HG03103 (cell line): ENCODE results near the gene CCNK.

Experiments
- ATAC-seq: cut with Tn5 transposase; IDR thresholded peaks from one replicate; pipeline ENCODE4 v1.9.1; 2021; ENCODE audit warnings: low read depth; ENCODE audit not compliant: unreplicated experiment

CCNK gene

DNA sequence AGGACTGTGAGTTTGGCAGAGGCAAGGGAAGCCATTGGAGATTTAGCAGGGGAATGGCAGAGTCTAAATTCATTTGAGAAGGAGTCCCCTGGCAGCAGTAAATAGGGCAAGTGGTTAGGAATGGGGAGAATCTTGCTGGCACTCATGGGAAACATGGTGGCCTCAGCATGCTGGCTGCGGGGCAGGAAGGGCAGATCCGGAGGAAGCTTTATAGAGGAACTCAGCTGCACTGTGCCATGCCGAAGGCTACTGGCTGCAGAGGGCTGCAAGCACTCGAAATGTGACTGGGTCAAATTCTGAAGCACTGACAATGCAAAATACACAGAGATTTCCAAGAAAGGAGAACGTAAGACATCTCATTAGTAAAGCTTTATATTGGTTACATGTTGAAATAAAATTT is 23.9 kb downstream of the CCNK start:
- no peak for ATAC-seq

DNA sequence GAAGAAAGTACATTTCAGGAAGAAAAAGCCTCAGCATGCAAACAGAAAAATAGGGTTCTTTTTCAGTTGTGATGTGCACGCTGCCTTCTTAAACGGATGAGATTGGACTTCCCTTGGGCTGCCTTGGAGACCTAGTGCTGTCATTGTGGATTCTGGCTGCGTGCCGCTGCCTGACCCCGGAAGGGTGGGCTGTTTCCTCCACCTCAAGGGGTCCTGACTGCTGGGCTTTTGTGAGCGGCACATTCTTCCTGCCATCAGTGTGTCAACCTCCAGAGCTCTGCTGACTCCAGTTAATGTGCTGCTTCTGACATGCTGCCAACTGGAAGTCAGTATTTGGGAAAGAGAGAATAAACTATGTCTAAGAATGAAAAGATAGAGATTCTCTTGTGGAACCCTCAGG is 25.1 kb downstream of the CCNK start:
- no peak for ATAC-seq

DNA sequence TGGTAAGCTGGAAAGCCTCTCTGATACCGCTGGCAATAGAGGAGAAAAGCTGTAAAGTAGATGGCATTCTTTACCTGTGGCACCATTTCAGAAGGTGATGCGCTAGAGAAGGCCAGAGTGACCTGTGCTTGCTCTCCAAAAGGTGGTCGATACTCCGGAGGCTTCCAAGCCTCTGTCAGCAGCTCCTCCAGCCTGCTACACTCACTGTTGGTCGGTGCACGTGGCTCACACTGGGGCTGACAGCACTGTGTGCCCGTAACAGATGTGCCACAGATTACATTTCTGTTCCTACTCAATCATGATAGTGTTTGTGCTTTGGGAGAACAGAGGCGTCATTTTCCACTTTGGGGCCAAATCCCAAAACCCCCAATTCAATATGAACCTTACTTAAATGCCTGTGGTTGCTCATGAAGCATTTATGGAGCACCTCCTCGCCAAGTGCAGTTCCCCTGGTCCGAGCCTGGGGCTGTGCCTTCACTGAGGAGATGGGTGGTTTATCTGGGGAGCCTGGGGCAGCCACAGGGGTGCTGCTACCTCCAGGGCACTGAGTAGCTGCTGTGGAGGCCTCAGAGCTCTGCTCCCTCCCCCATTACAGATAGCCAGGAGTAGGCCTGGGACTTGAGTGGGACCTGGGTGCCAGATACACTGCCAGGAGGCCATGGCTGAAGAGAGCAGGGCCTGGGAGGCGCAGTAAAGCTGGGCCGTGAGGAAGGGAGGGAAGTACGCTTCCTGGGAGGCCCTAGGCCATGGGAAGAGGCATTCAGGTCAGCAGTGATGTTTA is 26.8 kb downstream of the CCNK start:
- ATAC-seq: no peak

DNA sequence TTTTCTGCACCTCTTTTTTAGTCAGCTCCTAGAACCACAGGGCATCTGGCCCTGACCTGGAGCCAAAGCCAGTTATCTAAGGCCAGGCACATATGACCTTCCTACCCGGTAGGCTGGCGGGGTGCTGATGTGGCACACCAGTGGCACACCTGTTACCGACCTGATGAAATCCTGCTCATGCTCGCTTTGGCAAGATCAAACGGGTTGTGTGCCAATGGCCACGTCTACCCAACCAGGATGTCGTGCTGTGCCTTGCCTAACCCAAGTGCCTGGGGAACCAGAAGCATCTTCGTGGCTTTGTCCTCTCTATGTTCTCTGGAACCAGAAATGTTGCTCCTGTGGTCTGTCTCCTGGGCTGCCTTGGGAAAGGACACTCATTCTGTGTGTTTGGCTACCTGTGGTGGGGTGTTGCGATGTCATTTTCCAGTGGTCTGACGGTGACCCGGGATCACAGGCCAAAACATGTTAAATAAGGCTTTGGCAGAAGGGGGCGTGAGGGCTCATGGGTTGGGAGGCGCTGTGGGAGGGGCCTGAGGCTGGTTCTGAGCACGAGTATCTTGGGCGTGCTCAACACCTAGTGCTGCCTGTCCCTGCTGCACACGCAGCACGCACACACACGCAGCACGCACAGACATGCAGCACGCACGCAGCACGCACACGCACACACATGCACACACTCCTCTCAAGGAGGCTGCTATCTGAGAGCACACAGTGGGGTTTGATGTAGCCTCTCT is 27.9 kb downstream of the CCNK start:
- no peak for ATAC-seq

DNA sequence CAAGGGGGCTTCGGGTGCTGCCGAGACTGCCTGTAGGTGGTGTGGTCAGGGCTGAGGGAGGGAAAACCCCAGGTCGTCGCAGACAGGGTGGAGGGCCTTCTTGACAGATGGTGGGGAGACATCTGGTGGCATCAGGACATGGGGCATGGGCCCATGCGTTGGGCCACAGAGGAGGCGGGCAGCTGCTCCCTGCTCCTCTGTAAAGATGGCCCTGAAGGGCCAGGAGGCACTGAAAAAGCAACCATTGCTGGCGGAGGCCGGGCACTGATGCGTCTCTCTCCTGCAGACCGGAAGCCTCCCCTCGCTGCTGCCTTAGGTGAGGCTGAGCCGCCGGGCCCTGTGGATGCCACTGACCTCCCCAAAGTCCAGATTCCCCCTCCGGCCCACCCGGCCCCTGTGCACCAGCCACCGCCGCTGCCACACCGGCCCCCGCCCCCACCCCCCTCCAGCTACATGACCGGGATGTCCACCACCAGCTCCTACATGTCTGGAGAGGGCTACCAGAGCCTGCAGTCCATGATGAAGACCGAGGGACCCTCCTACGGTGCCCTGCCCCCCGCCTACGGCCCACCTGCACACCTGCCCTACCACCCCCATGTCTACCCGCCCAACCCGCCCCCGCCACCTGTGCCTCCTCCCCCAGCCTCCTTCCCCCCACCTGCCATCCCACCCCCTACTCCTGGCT is 28.8 kb downstream of the CCNK start:
- no peak for ATAC-seq

DNA sequence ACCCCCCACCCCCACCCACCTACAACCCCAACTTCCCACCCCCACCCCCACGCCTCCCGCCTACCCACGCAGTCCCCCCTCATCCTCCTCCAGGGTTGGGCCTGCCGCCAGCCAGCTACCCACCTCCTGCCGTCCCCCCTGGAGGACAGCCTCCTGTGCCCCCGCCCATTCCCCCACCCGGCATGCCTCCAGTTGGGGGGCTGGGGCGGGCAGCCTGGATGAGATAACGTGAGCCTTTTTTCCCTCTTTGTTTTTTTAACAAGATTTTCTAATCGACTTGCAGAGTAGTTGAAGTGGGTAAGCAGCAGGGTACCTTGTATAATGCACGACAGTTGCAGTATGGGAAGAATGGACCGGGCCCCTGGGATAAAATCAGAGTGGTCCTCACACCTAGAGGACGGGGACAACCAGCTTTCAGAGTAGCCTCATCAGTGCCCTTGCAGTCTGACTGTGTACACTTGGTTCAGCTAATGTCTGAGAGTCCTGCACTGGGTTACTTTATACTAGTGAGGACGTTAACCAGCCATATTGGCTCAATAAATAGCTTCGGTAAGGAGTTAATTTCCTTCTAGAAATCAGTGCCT is 29.4 kb downstream of the CCNK start:
- ATAC-seq: no peak

DNA sequence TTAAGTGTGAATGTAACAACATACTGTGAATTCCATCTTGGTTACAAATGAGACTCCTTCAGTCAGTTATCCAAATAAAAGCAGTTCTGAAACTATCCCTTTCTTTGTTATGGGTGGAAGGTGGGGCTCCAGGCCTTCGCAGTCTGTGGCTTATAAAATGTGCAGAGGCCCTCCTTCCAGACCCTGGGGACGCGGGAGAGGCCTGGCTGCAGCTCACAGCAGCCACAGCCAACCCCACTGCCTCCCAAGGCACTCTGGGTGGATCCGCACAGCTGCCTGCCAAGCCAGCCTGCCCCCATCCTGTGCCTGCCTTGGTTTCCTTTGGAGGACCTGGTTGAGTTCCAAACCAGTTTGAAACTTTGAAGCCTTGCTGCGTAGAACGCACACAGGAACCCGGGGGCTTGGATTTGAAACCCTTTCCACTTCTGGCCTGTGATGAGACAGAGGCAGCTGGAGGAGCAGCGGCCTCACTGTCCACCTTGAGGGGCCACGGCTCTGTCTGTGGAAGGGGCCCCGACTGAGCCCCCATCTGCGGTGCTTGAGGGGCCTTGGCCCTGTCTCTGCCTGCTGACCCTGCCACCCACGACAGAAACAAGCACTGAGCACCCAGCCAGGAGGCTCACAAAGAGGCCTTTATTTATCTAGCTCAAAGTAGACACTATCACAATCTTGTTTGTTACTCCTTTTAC is 30.4 kb downstream of the CCNK start:
- no peak for ATAC-seq

DNA sequence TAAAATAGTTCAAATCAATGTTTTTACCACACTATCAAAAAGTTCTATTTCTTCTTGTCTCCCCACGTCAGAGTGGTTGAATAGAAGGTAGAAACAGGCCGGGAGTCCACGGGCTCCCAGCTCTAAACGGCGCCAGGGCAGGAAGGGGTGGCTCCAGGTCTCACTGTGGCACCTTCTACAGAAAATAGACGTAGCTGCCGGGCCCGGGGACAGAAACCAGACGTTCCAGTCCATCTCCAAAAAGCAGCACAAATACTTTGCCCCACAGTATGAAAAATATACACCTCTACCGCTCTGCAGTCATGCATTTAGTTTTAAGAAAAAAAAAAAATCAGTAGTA is 30.9 kb downstream of the CCNK start:
- ATAC-seq: no peak

DNA sequence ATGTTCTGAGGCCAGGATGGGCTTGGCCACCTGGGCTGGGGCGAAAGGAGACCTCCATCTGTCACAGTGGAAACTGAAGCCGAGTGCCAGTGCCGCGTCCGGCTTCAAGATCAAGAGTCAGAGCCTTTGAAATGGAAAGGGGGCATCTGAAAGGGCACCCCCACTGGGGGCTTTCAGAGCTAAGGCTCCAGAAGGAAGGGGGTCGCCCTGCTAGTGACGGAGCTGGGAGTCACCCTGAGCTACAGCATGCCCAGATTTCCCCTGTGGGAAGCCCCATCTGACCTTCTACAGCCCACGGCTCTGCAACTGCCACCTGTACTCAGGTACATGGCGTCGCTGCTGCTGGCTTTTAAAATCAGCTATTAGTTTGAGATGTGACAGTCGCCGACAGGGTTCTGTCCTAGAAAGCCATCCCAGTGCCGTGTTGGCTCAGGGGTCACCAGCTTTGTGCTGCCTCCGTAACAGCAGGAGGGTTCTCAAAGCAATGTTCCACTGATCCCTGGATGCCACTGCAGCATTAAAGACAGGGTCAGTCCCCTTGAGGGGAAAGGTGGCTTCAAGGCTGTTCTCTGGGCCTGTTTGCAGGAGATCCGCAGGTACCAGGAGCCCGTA is 31.5 kb downstream of the CCNK start:
- no peak for ATAC-seq

DNA sequence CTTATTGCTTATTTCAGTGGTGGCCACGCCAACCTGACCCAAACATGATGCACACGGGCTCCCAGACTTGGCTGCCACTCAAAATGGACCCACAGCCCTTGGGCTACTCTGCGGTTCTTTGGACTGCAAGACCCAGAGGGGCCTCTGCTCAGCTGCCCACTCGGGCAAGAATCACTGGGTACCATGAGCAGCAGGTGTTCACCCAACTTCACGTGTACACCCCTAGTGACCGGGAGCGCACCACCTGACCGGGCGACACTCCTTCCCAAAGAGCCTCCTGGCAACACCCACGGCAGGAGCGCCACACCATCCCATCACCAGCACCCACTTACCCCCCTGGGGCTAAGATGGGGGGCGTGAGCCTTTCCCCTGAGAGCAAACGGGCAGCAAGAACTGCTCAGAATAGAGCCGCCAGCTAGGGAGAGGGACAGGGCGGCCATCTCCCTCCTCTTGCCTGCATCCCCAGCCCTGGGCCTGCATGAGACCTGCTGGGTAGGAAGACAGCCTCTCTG is 32.0 kb downstream of the CCNK start:
- no peak for ATAC-seq

DNA sequence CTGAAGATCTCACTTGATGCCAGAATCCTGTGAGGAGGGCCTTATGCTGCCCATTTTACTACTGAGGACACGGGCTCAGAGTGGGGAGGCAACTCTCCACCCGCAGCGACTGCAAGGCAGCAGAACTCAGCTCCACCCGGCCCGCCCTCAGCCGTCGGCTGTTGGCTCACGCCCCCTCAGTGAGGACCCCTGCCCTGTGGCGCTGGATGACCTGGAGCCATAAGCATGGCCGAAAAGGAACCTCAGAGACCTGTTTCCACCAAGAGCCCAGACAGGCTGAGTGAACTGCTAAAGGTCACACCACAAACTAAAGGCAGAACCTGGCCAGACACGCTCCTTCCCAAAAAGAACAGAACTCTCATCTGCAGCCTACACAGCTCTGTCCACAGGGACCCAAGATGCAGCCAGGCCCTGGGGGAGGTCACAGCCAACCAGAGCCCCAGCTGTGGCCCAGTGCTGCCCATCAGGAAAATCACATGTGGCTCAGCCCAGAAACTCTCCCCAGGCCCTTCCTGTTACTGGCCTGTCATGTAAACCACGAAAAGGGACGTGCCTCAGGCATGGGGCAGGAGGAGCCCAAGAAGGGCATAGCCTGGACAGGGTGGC is 32.8 kb downstream of the CCNK start:
- no peak for ATAC-seq

DNA sequence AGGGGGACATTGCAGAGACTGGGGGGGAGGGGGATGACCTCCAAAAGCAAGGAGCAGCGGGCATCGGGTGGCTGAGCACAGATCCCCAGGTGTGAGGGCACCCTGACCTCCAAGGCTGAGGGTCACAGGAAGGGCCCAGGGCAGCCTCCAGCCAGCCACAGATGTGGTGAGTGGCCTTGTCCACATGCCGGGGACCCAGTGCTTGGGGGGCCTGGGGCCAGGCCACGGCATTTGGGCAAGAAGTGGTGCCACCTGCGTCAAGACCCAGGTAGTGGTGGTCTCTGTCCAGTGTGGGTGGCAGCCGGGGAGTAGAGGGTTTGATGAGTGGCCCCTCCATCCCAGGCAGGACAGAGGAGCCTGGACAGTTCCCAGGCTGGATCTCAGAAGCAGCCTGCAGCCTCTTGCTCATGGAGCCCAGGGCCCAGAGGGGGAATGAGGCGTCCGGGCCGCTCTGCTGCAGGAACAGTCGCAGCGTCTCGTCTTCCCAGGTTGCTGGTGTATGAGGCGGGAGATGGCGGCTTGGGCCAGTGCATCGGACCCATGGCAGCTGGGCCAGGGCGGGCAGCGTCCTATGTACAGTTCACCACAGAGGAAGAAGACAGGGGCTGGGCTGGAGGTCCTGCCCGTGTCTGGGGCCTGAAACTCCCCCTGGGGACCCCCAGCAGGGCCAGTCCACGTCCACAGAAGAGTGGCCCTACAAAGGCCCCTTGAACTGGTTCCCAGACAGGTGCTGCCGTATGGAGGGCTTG is 33.5 kb downstream of the CCNK start:
- no peak for ATAC-seq

DNA sequence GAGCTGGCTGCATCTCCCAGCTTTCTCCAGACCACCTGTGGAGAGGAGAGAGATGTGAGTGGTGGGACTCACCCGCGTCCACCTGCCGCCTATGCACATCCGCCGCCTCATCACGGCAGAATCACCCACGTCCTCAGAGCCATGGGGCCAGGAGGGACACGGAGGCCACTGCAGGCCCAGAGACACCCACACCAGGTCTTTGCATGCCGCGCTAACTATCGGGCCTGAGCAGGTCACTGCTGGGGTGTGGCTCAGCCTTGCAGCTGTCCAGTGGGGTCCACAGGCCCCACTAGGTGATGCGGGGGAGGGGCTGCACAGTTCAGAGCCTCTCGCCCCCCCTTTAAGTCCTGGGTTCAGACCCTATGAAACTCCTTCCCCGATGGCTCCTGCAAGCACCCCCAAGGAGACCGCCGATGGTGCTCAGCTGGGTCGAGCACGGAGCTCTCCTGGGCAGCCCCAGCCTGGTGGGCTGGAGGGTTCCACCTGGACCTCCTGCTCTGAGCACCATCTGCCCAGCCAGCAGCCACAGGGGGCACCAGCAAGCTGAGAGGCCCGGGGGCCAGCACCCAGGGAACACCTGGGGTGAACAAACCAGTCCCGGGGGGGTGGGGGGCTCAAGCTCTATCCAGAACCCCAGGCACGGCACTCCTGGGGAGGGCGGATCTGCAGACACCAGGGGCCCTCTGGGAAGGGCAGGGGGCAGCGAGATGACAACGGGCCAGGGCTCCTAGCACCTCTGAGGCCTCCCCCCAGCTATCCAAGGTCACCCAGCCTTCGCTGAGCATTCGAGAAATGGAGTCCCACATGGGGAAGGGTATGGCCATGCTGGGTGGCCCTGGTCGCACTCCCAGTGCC is 34.3 kb downstream of the CCNK start:
- no peak for ATAC-seq

DNA sequence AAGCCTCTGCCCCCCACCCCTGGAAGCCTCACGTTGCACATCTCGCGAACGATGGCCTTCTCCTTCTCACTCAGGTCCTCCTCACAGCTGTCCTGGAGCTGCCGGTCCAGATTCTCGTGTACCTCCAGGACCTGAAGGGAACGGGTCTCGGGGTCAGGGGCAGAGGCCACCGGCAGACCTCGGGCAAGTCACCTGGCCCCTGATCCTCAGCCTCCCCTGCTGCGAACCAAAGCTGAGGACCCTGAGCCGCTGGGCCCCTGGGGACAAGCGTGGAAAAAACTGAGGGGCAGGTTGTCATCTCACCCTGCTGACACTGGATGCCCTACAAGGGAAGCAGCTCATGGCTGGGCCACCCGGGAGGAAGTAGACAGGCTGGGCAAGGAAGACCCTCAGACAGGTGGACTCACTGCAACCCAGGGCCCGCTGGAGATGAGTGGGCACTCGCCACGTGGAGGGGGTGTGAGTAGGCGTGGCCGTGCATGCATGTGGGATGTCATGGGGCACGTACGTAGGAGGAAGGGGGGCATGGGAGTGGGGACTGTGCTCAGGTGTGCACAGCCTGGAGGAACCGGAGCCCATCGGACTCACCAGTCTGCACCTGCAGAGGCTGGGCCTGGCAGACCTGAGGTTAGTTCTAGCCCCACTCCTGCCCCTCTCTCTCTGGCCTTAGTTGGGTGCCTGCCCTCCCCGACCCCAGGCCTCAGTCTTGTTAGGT is 35.1 kb downstream of the CCNK start:
- ATAC-seq: no peak

DNA sequence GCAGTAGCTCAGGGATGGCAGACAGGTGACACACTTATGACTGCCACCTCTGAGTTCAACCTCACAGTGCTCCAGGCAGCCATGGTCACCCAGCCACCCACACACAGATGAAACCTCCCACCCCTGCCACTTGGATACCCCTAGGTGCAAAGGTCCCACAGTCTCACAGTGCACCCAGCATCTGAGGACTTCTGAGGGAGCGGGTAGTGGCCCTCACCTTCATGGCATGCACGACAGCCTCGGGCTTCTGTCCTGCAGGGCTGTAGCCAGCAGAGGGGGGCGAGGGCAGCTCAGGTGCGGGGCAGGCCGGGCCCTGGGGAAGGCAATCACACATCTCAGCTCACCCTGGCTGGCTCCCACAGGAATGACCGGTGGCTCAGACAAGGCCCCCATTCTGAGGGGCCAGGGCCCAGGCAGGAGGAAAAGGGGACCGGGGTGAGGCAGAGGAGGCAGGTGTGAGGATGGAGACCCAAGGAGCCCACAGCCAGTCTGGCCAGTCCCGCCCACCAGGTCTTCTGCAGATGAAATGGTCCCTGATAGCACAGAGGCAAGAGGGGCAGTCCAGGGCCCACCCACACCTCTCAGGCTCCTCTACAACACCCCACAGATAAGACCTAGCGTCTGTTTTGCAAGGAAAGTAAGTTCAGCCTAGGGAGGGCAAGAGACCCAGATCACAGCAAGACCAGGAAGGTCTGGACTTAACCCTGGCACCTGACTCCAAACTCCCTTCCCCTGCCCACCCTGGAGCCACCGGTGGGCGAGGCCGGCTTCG is 35.8 kb downstream of the CCNK start:
- no peak for ATAC-seq

DNA sequence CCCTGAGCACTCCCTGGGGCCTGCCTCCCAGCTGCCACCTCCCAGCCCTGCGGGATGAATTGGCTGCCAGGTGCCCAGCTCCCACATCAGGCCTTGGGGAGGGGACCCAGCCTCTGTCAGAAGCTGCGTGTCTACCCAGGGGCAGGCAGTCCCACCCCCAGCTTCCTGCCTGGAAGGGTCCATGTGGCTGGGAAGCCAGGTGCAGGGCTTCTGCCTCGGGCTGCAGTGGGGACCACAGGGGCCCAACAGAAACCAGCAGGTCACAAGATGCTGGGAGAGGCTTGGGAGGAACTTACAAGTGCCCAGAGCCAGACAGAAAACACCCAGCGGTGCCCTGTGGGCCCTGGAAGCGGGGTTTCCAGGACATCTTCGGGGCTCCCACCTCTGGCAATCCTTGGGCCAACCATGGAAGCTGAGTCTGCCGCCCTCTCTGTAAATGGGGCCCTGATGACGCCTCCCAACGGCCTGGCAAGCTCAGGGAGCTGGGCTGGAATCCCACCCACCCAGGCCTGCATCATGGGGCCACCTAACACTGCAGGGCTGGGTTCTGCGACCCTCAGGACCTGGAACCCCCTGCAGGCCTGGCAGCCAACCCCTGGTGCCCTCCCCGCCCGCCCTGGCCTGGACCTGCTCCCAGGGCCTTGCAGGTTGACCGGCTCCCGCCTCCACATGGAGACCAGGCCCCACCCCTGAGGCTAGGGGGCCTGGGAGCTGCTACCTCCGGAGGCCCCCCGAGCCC is 36.6 kb downstream of the CCNK start:
- ATAC-seq: no peak
